PC-9 (cell line): ENCODE measurements around the gene KLHDC8A. TPM values are rescaled to one million over a fixed set of nuclear protein-coding genes. Genes with fewer than 3 reads are reported as not detected.
A peak's percentile ranks its signal among the peaks of the same experiment; 100 is the strongest.

Source experiments
- BruUV-seq: library from RNA; stranded (reverse); fragments of 400-500 nt; replicated peaks from 2 replicates; lab custom pipeline; 2021; lab: Mats Ljungman, UMichigan
- CTCF ChIA-PET: fragments of 300-600 bp; sonication (Branson Sonifier 250); formaldehyde crosslinking; loops from one replicate; lab custom pipeline; 2022; ENCODE audit warnings: antibody characterized with exemption; lab: Charles Lee
- POLR2A ChIA-PET: fragments of 300-600 bp; sonication (Branson Sonifier 250); formaldehyde crosslinking; loops from one replicate; lab custom pipeline; 2022; ENCODE audit warnings: antibody characterized with exemption; ENCODE audit not compliant: unreplicated experiment; lab: Charles Lee
- DNase-seq, 2 experiments: peaks; one replicate each; pipeline versions ENCODE4 v3.0.0 to v3.0.0-alpha.2; 2015 to 2022; ENCODE audit warnings: mixed read lengths in 1 of 2
- H2AFZ ChIP-seq: fragments of 200-600 bp; sonication (generic); 2 replicates; pipeline ENCODE4 v1.8.1; 2017; ENCODE audit warnings: antibody characterized with exemption
- H3F3A ChIP-seq: fragments of 200-600 bp; sonication (generic); 2 replicates; pipeline ENCODE4 v1.8.1; 2017; ENCODE audit warnings: antibody characterized with exemption, mild to moderate bottlenecking, low read depth; ENCODE audit not compliant: insufficient read depth
- H3K27ac ChIP-seq: fragments of 200-600 bp; sonication (generic); 2 replicates; pipeline ENCODE4 v1.6.1; 2016; ENCODE audit warnings: mixed run types
- H3K27me3 ChIP-seq: fragments of 200-600 bp; sonication (generic); 2 replicates; pipeline ENCODE4 v1.6.1; 2016; ENCODE audit warnings: low read depth, mixed run types; ENCODE audit not compliant: insufficient read depth
- H3K36me3 ChIP-seq: fragments of 200-600 bp; sonication (generic); 2 replicates; pipeline ENCODE4 v1.6.1; 2016; ENCODE audit warnings: low read depth, mixed run types
- H3K4me1 ChIP-seq: fragments of 200-600 bp; sonication (generic); replicated peaks from 2 replicates; pipeline ENCODE4 v1.6.1; 2016; ENCODE audit warnings: mixed run types; ENCODE audit not compliant: insufficient read depth
- H3K4me2 ChIP-seq: fragments of 200-600 bp; sonication (generic); 2 replicates; pipeline ENCODE4 v1.6.1; 2017; ENCODE audit warnings: mixed run types
- H3K4me3 ChIP-seq: fragments of 200-600 bp; sonication (generic); 2 replicates; pipeline ENCODE4 v1.6.1; 2016; ENCODE audit warnings: mixed run types
- H3K79me2 ChIP-seq: fragments of 200-600 bp; sonication (generic); 2 replicates; pipeline ENCODE4 v1.6.1; 2017; ENCODE audit warnings: low read depth, mixed run types
- H3K9me2 ChIP-seq: fragments of 200-600 bp; sonication (generic); 2 replicates; pipeline ENCODE4 v1.8.1; 2017; ENCODE audit warnings: mild to moderate bottlenecking; ENCODE audit not compliant: insufficient read depth
- H3K9me3 ChIP-seq: fragments of 200-600 bp; sonication (generic); 2 replicates; pipeline ENCODE4 v1.8.1; 2016; ENCODE audit warnings: low read depth; ENCODE audit not compliant: insufficient read depth
- H4K20me1 ChIP-seq: fragments of 200-600 bp; sonication (generic); 2 replicates; pipeline ENCODE4 v1.8.1; 2017; ENCODE audit not compliant: insufficient read depth
- EZH2 ChIP-seq: fragments of 200-600 bp; sonication (generic); IDR thresholded peaks from 2 replicates; pipeline ENCODE4 v1.8.0; 2017; ENCODE audit warnings: antibody characterized with exemption, low read depth
- intact Hi-C: fragments of 100-400 bp; cut with micrococcal nuclease; formaldehyde crosslinking; loops from one replicate; pipeline ENCODE4 v1.10.0; 2022; ENCODE audit not compliant: unreplicated experiment
- total RNA-seq: library from RNA; stranded (reverse); gene quantifications from 2 replicates; pipeline ENCODE4 v1.2.3, GENCODE V29; 2021
- TF ChIP-seq, protein P1 (sequence below): fragments of 200-600 bp; sonication (generic); conservative IDR thresholded peaks from 2 replicates; pipeline ENCODE4 v1.6.1; 2017; ENCODE audit warnings: mixed run types, antibody characterized with exemption, mild to moderate bottlenecking, moderate library complexity

The KLHDC8A gene
- total RNA-seq, 1 experiment from 2014 or later = not detected

DNA sequence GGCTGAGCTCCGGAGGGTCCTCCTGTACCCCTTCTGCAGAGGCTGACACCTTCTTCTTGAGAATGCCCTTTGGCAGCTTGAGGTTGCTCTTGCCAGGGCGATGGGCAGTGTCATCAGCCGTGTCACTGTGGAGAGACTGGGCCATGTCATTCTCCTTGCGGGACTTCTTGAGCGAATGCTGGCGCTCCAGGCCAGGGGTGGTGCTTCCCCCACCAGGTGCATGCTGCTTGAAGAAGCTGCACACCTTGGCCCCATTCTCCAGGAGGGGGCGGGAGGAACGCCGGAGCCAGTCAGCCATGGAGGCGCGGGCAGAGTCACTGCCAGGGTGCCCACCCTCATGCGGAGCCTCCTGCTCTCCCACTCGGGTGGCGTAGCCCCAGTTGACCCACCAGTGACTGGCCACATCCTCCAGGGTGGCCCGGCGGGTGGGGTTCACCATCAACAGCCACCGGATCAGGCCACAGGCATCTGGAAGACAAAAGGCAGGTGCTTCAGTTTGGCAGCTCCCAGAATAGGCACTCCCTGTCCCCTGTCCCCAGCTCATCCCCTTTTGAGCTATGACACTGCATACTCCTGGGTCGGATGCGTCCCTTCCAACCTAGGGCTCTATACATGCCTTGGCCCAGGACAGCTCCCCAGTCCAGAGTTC, 52.6 kb downstream of the KLHDC8A start:
- Histone ChIP-seq H3K27ac (no peak overlapping the region), H3K4me3 (no peak overlapping the region), H3K4me1 (peaks cover 29% of the 10 kb centered on the region), H3K9me2 (no peaks in the 10 kb centered on the region), H2AFZ (no peak overlapping the region), H3F3A (peaks cover 6% of the 10 kb centered on the region; the same call in 1 of the 2 replicates), H3K36me3 (no peaks in the 10 kb centered on the region), H3K4me2 (no peak overlapping the region), H3K9me3 (no peaks in the 10 kb centered on the region), H3K79me2 (no peaks in the 10 kb centered on the region), H4K20me1 (no peaks in the 10 kb centered on the region), H3K27me3 (no peaks in the 10 kb centered on the region)
- intact Hi-C loops = no loop called here
- ChIA-PET CTCF (interaction anchor here (0.9 kb wide), 1 partner anchor 14 kb away, joined by 4 read pairs; no protein-coding TSS in a partner anchor), POLR2A (no interaction called here)
- TF ChIP-seq EZH2 = no peak
- TF ChIP-seq, protein P1, sequence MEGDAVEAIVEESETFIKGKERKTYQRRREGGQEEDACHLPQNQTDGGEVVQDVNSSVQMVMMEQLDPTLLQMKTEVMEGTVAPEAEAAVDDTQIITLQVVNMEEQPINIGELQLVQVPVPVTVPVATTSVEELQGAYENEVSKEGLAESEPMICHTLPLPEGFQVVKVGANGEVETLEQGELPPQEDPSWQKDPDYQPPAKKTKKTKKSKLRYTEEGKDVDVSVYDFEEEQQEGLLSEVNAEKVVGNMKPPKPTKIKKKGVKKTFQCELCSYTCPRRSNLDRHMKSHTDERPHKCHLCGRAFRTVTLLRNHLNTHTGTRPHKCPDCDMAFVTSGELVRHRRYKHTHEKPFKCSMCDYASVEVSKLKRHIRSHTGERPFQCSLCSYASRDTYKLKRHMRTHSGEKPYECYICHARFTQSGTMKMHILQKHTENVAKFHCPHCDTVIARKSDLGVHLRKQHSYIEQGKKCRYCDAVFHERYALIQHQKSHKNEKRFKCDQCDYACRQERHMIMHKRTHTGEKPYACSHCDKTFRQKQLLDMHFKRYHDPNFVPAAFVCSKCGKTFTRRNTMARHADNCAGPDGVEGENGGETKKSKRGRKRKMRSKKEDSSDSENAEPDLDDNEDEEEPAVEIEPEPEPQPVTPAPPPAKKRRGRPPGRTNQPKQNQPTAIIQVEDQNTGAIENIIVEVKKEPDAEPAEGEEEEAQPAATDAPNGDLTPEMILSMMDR = no peak
- no peak for DNase-seq
- no TSS peak for BruUV-seq

DNA sequence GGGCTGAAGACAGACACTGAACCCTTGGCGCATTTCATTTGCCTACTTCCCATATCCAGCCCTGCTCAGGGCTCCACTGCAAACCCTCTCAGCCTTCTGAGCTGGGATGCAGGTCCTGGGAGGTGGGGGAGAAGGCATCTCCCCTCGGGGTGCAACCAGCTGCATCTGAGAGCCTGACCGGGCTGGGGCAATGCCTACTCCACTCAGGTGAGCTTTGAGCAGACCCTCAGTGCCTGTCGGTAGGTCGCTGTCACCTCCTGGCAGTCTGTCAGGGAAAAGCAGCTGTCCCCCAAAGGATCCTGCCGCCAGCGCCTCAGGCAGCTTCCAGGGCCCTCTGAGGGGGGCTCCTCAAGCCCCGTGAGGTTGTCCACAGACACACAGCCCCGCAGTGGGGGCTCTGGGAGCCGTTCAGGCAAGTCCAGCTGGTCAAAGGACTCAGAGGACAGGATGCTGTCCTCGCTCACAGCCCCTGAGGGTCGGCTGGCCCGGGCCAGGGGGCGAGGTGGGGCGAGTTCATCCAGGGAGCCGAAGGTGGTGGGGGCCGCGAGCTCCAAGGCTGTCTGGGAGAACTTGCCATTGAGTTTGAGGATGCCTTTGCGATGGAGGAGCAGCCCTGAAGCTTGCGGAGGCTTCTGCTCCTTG, 53.4 kb downstream of the KLHDC8A start:
- no peaks in the 10 kb centered on the region for H3K36me3 ChIP-seq
- no TSS peak for BruUV-seq
- intact Hi-C loops = no loop called here
- peaks cover 10% of the 10 kb centered on the region; the same call in 1 of the 2 replicates for H3F3A ChIP-seq
- H2AFZ ChIP-seq = no peak overlapping the region
- no peak overlapping the region for H3K27ac ChIP-seq
- TF ChIP-seq, protein P1 = no peak
- no peak for TF ChIP-seq EZH2
- no peaks in the 10 kb centered on the region for H3K9me3 ChIP-seq
- H3K4me1 ChIP-seq = peaks cover 37% of the 10 kb centered on the region
- H3K27me3 ChIP-seq = no peaks in the 10 kb centered on the region
- ChIA-PET POLR2A (no interaction called here), CTCF (interaction anchor here (0.9 kb wide), 1 partner anchor 15 kb away, joined by 4 read pairs; no protein-coding TSS in a partner anchor)
- no peak overlapping the region for H3K4me3 ChIP-seq
- H3K9me2 ChIP-seq = no peaks in the 10 kb centered on the region
- no peaks in the 10 kb centered on the region for H4K20me1 ChIP-seq
- no peaks in the 10 kb centered on the region for H3K79me2 ChIP-seq
- no peak overlapping the region for H3K4me2 ChIP-seq
- no peak for DNase-seq

DNA sequence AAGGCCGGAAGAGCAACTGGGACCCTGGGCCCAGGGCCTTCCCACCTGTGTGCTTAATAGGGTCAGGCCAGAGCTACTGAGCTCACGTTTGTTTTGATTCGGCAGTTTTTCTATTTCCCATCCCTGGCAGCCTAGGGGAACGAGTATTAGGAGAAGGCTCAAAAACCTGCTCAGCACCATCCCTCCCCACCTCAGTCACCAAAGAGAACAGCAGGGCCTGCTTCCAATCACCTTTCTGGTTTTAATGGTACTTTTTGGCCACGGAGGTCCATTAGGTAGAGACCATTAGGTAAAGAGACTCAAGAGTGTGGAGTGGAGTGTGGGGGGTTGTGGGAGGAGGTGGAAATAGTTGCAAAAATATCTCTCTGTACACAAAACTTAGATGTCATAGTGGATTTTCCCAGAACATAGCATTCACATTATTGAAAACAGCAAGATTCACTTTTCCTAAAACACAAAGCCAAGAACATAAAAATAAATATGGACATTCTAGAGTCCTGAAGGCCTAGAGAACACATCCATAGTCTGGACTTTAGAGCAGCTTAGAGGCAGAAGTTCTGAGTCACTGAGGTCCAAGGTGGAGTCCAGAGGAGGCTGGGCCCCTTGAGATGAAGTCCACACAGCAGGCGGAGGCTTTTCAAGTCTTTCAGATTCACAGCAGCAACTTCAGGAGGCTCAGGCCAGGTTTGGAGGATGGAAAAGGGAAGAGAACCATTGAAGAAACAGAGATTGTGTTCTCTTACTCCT, 54.7 kb downstream of the KLHDC8A start:
- DNase-seq = no peak
- Histone ChIP-seq H3K9me3 (no peaks in the 10 kb centered on the region), H3K36me3 (no peaks in the 10 kb centered on the region), H2AFZ (no peak overlapping the region), H3K79me2 (no peaks in the 10 kb centered on the region), H3K9me2 (no peaks in the 10 kb centered on the region), H3K27me3 (no peaks in the 10 kb centered on the region), H3K4me3 (peak overlapping the region; percentile 15; the same call in 1 of the 2 replicates), H3K4me2 (peak overlapping the region; percentile 66), H3F3A (peaks cover 23% of the 10 kb centered on the region; the same call in 1 of the 2 replicates), H3K27ac (peak overlapping the region; percentile 68), H4K20me1 (no peaks in the 10 kb centered on the region), H3K4me1 (peaks cover 47% of the 10 kb centered on the region)
- CTCF ChIA-PET = interaction anchor here (0.7 to 1.5 kb wide), 3 partner anchors 15 to 23 kb away, joined by 3 to 12 read pairs (median 4); no protein-coding TSS in a partner anchor
- intact Hi-C loops = loop anchor here (1.0 kb wide), 3 partner anchors 15 to 28 kb away; no protein-coding TSS in a partner anchor
- POLR2A ChIA-PET = interaction anchor here (1.0 kb wide), 1 partner anchor 17 kb away, joined by 5 read pairs; no protein-coding TSS in a partner anchor
- TSS peak; percentile 28 for BruUV-seq
- TF ChIP-seq EZH2 = no peak
- TF ChIP-seq, protein P1 = no peak
